ENCODE results near the gene YBX2.
"Not testable (repeated sequence)": the region's sequence is repeated elsewhere in the genome, so short reads cannot be mapped to it uniquely, and the experiment has no call there.

Gene YBX2

DNA sequence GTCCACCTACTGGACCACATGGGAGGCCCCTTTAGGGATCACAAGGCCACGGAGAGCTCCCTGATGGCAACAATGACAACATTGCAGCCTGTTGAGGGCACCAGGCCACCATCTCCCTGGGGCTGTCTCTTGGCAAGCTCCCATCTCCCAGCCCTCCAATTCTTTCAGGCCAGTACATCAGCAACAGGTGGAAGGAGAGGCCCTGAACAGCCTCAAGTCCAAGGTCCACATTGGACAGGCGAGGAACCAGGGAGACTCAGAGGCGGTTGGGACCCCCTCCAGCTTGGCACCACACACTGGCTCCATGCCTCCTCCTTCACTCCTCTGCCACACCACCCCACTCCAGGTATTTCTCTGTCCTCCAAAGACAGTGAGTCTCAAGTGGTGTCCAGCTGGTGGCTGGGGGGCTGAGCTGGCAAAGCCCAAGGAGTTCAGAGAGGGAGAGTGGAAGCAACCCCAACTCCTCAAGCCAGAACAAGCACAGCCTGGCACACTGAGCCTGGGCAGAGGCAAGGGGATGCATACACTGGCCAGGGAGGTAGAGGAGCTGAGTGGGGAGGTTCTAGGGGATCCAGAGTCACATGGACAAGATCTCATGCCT is 40.6 kb upstream of the YBX2 start:
- TF ChIP-seq, protein P1, sequence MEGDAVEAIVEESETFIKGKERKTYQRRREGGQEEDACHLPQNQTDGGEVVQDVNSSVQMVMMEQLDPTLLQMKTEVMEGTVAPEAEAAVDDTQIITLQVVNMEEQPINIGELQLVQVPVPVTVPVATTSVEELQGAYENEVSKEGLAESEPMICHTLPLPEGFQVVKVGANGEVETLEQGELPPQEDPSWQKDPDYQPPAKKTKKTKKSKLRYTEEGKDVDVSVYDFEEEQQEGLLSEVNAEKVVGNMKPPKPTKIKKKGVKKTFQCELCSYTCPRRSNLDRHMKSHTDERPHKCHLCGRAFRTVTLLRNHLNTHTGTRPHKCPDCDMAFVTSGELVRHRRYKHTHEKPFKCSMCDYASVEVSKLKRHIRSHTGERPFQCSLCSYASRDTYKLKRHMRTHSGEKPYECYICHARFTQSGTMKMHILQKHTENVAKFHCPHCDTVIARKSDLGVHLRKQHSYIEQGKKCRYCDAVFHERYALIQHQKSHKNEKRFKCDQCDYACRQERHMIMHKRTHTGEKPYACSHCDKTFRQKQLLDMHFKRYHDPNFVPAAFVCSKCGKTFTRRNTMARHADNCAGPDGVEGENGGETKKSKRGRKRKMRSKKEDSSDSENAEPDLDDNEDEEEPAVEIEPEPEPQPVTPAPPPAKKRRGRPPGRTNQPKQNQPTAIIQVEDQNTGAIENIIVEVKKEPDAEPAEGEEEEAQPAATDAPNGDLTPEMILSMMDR (IDR thresholded peaks at IDR 0.05; ENCODE audit: low read depth, low read length) = no peak
- TF ChIP-seq, protein P2, sequence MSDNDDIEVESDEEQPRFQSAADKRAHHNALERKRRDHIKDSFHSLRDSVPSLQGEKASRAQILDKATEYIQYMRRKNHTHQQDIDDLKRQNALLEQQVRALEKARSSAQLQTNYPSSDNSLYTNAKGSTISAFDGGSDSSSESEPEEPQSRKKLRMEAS (IDR thresholded peaks at IDR 0.05; ENCODE audit: low read depth, low read length) = no peak
- TF ChIP-seq MYC (IDR thresholded peaks at IDR 0.05; ENCODE audit: low read depth, low read length) = no peak
- no peak for TF ChIP-seq POLR2A (IDR thresholded peaks at IDR 0.05; ENCODE audit: extremely low read depth, insufficient read length)
- no peak for DNase-seq (ENCODE audit: low read depth)
- H3K4me3 ChIP-seq (ENCODE audit: low read depth, low read length) = no peak overlapping the region

DNA sequence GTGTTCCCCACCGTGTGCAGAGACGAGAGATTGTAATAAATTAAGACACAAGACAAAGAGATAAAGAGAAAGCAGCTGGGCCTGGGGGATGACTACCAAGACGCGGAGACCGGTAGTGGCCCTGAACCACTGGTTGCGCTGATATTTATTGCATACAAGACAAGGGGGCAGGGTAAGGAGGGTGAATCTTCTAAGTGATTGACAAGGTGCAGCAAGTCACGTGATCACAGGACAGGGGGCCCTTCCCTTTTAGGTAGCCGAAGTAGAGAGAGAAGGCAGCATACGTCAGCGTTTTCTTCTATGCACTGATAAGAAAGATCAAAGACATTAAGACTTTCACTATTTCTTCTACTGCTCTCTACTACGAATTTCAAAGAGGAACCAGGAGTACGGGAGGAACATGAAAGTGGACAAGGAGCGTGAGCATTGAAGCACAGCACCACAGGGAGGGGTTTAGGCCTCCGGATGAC is 38.2 kb upstream of the YBX2 start:
- not testable (repeated sequence) for H3K4me3 ChIP-seq (ENCODE audit: low read depth, low read length); DNase-seq (ENCODE audit: low read depth)

DNA sequence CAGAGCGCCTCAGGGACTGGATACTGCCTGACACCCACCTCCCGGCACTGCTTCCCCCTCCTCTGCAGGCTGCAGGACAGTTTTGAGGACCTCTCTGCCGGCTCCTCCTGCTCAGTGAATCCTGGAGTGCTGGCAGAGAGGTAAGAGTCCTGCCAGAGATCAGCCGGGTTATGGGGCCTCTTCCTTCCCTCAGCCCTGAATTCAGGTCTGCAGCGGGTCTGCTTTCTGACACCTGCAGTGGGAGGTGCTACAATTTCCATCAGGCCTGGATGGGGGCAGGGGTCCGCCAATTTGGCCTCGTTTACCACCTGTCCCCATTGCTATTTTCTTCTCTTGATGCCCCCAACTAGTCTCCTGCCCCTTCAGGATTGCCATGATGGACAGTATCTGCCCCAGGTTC is 37.7 kb upstream of the YBX2 start:
- no peak for DNase-seq (ENCODE audit: low read depth)
- TF ChIP-seq, protein P1 (IDR thresholded peaks at IDR 0.05; ENCODE audit: low read depth, low read length) = no peak
- no peak for TF ChIP-seq POLR2A (IDR thresholded peaks at IDR 0.05; ENCODE audit: extremely low read depth, insufficient read length)
- TF ChIP-seq, protein P2 (IDR thresholded peaks at IDR 0.05; ENCODE audit: low read depth, low read length) = no peak
- TF ChIP-seq MYC (IDR thresholded peaks at IDR 0.05; ENCODE audit: low read depth, low read length) = no peak
- no peak overlapping the region for H3K4me3 ChIP-seq (ENCODE audit: low read depth, low read length)

DNA sequence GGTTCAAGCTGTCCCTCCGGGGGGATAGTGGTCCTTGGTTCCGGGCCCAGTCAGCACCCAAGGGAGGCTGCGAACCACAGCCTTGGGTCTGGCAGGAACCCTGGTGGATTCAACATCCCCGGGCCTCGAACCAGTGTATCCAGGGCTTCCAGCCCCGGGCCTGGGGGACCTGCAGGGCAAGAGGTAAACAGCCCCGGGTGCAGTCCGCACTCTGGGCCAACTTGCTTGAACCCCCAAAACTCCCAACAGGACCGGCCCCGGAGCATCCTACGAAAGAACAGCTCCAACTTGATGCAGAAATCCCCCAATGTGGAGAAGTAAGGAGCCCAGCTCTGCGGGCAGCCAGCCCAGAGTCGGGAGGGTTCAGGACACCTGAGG is 36.2 kb upstream of the YBX2 start:
- no peak overlapping the region for H3K4me3 ChIP-seq (ENCODE audit: low read depth, low read length)
- no peak for DNase-seq (ENCODE audit: low read depth)

DNA sequence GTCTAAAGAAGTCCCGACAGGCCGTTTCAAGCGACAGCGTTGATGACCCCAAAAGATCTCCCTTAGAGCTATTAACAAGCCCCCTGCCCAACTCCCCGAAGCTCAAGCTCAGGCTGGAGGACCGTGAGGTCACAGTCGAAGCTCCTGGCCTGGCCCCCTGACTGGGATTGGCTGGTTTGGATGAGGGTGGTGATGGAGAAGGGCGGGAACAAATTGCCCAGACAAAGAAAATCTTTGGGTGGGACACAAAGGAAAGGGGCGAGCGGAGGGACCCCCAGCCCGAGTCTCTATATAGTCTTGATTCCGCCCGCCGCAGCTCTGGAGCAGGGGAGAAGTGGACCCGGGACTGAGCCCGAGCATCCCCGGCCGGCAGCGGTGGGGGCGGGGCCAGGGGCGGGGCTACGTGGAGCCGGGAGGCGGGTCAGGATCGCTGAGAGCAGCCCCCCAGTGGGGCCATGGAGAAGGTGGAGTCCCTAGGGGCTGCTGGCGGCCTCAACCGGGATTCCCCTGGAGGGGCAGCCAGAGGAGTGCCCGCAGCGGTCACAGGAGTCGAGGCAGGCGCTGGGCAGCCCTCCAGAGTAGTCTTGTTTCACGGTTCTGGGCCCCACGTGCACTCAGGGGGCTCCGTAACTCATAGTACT is 35.7 kb upstream of the YBX2 start:
- TF ChIP-seq MYC (IDR thresholded peaks at IDR 0.05; ENCODE audit: low read depth, low read length) = no peak
- no peak for TF ChIP-seq POLR2A (IDR thresholded peaks at IDR 0.05; ENCODE audit: extremely low read depth, insufficient read length)
- TF ChIP-seq, protein P2 (IDR thresholded peaks at IDR 0.05; ENCODE audit: low read depth, low read length) = no peak
- TF ChIP-seq, protein P1 (IDR thresholded peaks at IDR 0.05; ENCODE audit: low read depth, low read length) = no peak
- H3K4me3 ChIP-seq (ENCODE audit: low read depth, low read length) = peak overlapping the region; percentile 90
- peak; percentile 79 for DNase-seq (ENCODE audit: low read depth)

More for the DNA sequence above, 36.2 kb upstream of the YBX2 start:
- TF ChIP-seq, protein P1 (IDR thresholded peaks at IDR 0.05; ENCODE audit: low read depth, low read length) = no peak
- TF ChIP-seq MYC (IDR thresholded peaks at IDR 0.05; ENCODE audit: low read depth, low read length) = no peak
- TF ChIP-seq POLR2A (IDR thresholded peaks at IDR 0.05; ENCODE audit: extremely low read depth, insufficient read length) = no peak

DNA sequence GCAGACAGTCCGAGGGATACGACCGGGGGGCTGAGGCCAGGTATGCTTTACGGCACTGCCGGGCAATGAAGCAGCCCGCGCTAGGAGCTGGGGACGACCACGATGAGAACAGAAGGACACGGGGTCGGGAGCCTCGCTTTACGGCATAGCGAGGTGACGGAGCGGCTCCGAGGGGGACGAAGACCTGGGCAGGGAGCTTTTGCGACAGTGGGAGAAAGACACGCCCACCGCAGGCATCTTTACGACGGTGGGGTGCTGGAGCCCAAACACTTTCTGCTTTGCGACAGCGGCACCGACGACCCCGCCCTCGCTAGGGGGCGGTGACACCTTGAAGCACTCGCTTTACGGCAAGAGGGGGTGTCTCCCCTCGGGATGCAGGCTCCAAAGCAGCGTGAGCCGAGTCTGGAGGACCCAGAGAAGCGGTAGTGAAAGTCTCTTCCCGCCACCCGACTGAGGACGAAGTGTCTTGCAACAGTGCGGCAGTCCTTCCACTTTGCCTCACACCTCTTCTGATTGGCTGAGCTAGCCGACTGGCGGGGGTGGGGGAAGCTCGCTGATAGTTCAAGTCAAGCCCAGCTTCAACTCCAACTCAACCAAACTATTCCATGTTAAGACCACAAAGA is 35.0 kb upstream of the YBX2 start:
- peak overlapping the region; percentile 90 for H3K4me3 ChIP-seq (ENCODE audit: low read depth, low read length)
- TF ChIP-seq MYC (IDR thresholded peaks at IDR 0.05; ENCODE audit: low read depth, low read length) = peak; percentile 63
- TF ChIP-seq, protein P1 (IDR thresholded peaks at IDR 0.05; ENCODE audit: low read depth, low read length) = no peak
- TF ChIP-seq, protein P2 (IDR thresholded peaks at IDR 0.05; ENCODE audit: low read depth, low read length) = peak; percentile 73
- peak; percentile 97 for DNase-seq (ENCODE audit: low read depth)
